ENCODE data around the gene MACF1.
"Not testable (repeated sequence)": the region's sequence is repeated elsewhere in the genome, so short reads cannot be mapped to it uniquely, and the experiment has no call there.

Gene MACF1

GRCh38 chr1:39498096-39498710, 293.7 kb downstream of the MACF1 start:
- DNase-seq: not testable (repeated sequence)

DNA sequence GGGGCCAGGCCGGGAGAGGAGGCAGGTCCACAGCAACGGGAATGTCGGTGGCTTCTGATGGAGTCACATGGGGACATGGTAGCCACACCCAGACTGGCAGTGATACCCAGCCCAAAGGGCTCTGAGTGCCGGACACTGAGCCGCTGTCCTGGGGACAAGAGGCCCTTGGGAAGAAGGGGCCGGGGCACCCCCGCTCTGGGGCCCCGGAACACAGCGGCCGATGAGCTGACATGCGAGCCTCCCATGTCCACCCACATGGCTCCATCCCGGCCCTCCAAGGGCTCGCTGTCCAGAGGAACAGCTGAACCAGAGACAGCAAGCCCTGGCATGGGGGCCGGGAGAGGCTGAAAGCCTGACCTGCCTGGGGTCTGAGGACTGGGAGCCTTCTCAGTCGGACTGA, 294.3 kb downstream of the MACF1 start:
- DNase-seq: not testable (repeated sequence)

DNA sequence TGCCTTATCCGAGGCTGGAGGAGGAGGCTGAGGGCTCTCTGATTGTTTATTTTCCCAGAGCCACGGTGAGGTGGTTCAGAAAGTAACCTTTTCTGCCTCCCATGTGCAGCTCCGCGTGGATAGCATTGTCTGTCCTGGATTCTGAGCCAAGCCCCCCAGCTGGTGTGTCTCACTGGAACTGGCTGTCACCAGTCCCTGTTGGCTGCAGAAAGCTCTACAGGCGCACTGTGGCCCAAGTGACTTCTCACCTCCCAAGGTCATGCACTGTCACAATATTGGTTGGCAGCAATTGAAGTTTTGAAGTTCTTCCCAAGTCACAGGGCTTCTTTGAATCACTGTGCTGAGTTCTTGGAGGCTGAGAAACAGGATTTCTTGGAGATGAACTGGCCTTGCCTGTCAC, 295.2 kb downstream of the MACF1 start:
- DNase-seq: no peak

DNA sequence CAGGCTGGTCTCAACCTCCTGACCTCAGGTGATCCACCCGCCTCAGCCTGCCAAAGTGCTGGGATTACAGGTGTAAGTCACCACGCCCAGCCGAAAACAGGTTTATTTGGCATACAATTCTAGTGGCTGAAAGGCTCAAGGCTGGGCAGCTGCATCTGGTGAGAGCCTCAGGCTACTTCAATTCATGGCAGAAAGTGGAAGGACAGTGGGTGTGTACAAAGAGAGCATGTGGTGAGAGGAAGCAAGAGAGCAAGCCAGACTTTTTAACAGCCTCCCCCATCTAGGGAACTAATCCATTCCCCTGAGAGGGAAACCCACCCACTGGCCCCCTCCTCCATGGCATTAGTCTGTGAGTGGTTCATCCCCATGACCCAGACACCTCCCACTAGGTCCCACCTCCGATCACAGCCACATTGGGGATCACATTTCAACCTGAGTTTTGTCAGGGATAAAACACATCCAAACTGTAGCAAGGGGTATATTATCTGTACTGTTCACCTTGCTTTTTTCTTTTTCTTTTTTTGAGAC, 296.4 kb downstream of the MACF1 start:
- DNase-seq: no peak

GRCh38 chr1:39501666-39502065, 297.2 kb downstream of the MACF1 start:
- DNase-seq: no peak

DNA sequence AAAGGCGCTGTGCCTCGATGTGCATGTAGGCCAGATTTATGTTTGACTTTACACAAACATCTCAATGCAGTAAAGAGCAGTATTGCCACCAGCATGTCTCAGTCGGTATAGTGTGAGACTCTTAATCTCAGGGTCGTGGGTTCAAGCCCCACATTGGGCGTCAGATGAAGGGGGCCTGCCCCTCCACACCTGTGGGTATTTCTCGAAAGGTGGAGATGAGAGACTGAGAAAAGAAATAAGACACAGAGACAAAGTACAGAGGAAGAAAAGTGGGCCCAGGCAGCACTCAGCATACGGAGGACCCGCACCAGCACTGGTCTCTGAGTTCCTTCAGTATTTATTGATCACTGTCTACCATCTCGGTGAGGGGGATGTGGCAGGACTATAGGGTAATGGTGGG, 299.9 kb downstream of the MACF1 start:
- not testable (repeated sequence) for DNase-seq

DNA sequence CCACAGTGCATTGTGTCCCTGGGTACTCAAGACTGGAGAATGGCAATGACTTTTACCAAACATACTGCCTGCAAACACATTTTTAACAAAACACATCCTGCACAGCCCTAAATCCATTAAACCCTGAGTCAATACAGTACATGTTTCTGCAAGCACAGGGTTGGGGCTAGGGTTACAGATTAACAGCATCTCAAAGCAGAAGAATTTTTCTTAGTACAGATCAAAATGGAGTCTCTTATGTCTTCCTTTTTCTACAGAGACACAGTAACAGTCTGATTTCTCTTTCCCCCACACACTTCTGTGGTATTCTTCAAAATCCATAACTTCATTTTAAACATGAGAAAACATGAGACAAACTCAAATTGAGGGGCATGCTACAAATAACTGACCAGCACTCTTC, 300.8 kb downstream of the MACF1 start:
- DNase-seq: no peak

- no peak for DNase-seq
Measured at GRCh38 chr1:39507230-39507928, 302.9 kb downstream of the MACF1 start.

- no peak for DNase-seq
Measured at GRCh38 chr1:39508266-39508665, 303.8 kb downstream of the MACF1 start.

GRCh38 chr1:39508857-39509305, 304.4 kb downstream of the MACF1 start:
- no peak for DNase-seq

GRCh38 chr1:39509360-39510009, 305.0 kb downstream of the MACF1 start:
- no peak for DNase-seq

DNA sequence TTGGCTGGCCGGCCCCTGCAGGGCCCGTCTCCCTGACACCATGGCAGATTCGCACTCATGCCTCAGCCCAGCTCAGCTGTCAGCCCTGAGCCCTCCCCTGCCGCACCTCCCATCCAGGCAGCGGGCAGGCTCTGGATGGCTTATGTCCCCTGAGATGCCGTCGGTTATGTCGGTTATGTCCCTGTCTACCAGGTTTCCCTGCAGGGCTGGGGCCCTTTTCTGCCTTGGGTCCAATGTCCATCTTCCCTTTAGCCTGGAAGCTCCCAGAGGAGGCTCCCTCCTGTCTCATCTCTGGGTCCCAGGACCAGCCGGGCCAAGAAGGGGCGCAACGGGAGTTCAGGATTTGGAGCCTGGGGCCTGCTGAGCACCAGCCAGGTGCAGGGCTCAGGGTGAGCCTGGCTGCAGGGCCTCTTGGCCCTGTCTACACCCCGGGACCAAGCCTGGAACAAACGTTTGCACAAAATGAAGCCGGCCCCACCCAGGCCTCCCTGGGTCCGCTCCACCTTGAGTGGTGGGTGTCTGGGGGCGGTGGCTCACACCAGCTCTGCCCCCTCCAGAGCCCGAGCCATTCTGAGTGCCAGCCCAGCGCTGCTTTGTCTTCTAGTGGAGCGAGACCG, 306.2 kb downstream of the MACF1 start:
- DNase-seq: not testable (repeated sequence)

- DNase-seq: not testable (repeated sequence)
Measured at GRCh38 chr1:39511477-39511876, 307.0 kb downstream of the MACF1 start.

GRCh38 chr1:39512234-39512847, 307.8 kb downstream of the MACF1 start:
- not testable (repeated sequence) for DNase-seq

DNA sequence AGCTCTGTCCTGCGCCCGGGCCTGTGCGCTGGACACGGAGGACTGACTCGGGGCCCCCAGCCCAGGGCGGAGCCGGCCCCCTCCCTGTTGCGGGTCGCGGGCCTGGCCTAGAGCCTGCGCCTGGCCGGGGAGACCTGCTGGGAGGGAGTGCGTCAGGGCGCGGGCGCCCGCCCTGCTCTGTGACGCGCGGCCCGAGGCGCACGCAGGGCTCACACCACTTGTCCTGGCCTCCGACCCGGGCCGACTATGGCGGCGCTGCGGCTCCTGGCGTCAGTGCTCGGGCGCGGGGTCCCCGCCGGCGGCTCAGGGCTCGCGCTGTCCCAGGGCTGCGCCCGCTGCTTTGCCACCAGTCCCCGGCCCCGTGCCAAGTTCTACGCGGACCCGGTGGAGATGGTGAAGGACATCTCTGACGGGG, 310.2 kb downstream of the MACF1 start:
- not testable (repeated sequence) for DNase-seq

DNA sequence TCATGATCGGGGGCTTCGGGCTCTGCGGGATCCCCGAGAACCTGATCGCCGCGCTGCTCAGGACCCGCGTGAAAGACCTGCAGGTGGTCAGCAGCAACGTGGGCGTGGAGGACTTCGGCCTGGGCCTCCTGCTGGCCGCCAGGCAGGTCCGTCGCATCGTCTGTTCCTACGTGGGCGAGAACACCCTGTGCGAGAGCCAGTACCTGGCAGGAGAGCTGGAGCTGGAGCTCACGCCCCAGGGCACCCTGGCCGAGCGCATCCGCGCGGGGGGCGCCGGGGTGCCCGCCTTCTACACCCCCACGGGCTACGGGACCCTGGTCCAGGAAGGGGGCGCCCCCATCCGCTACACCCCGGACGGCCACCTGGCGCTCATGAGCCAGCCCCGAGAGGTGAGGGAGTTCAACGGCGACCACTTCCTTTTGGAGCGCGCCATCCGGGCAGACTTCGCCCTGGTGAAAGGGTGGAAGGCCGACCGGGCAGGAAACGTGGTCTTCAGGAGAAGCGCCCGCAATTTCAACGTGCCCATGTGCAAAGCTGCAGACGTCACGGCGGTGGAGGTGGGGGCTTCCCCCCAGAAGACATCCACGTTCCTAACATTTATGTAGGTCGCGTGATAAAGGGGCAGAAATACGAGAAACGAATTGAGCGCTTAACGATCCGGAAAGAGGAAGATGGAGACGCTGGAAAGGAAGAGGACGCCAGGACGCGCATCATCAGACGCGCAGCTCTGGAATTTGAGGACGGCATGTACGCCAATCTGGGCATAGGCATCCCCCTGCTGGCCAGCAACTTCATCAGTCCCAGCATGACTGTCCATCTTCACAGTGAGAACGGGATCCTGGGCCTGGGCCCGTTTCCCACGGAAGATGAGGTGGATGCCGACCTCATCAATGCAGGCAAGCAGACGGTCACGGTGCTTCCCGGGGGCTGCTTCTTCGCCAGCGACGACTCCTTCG, 310.9 kb downstream of the MACF1 start:
- not testable (repeated sequence) for DNase-seq

DNA sequence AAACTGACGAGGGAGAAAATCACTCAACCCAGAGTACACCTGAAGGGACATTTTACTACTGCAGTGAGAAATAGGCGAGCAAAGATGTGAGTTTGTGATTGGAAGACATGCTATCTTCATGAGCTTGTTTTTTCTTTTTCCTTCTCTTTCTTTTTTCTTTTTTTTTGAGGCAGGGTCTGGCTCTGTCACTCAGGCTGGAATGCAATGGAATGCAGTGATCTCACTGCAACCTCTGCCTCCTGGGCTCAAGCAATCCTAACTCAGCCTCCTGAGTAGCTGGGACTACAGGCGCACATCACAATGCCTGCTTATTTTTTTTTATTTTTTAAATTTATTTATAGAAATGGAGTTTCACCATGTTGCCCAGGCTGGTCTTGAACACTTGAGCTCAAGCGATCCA, 312.3 kb downstream of the MACF1 start:
- DNase-seq: not testable (repeated sequence)

- not testable (repeated sequence) for DNase-seq
Measured at GRCh38 chr1:39517936-39518335, 313.4 kb downstream of the MACF1 start.

DNA sequence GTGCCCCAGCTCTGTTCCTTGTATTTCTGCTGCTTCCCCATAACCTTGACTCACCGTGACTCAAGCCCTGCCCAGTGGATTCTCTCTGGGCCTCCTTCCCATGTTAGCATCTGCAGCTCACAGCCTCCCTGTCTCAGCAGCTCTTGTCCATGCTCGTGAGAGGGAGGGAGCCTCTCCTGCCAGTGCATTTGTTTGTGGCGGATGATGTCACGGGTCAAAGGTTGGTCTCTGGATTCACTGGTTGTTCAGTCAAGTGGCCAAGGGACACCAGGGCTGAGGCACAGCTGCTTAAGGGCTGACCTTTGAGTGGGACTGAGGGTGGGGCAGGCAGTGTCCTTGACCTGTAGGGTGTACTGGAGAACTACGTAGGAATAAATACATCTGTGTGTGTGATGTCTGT, 314.9 kb downstream of the MACF1 start:
- DNase-seq: not testable (repeated sequence)

DNA sequence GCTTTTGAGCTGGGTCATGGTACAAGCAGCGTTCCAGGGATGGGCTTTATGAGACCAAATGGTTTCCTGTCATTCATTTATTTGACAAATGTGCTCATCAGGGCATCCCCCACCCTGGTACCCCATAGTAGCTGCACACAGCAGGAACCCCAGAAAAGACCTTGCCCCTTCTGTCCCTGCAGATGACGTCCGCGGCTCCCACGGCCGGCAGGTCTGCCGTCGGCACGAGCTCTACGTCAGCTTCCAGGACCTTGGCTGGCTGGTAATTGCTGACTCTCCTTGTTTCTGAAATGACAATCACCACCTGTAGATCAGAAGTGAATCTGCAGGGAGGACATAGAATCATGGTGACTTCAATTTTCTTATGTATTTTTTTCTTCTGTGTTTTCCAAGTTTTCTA, 317.7 kb downstream of the MACF1 start:
- DNase-seq: not testable (repeated sequence)
